Measurements from ENCODE around the gene MLH3.

MLH3 gene

DNA sequence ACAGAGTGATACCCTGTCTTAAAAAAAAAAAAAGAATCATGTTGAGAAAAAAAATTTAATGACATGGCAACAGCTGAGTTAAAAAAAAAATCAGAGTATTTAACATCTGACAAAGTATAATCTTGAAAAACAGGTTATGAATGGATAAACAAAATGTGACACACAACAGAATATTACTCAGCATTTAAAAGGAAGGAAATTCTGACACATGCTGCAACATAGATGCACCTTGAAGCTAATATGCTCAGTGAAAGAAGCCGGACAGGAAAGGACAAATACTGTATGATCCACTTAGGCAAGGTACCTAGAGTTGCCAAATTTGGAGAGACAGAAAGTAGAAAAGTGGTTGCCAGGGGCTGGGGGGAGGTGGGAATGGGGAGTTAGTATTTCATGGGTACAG lies 67.9 kb downstream of the MLH3 start:
- FAIRE-seq: peak; percentile 6

DNA sequence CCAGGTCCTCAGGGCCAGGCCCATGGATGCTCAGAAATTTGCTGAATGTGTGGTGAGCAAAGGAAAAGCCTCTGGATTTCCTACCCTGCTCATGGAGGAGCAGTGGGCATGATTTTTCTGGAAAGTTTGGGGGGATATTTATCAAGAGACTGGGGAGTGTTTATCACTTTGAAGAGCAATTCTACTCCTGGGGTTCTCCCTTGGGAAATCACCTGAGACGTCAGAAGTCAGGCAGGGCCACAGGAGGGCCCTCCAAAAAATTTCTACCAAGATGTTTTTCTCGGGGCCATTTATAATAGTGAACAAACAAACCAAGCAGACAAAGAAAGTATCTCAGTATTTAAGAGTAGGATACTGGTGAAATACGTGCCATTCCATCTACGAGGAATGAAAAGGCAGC lies 68.6 kb downstream of the MLH3 start:
- no peak for FAIRE-seq

DNA sequence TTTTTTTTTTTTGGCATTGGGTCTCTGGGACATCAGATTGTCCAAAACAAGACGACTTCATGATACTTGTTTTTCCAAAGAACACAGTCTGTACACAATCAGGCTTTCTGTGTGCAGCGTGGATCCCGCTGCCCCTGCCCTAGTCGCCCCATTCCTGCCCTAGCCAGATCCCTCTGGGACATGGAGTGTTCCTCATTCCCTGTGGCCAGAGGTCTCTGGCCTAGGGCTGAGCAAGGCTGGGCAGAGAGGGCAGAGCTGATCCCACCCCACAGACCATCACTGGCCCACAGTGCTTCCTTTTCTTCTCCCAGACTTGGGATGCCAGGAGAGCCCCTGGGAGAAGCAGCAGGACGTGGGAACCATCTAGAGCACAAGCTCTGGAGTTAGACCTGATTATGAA lies 69.4 kb downstream of the MLH3 start:
- FAIRE-seq: no peak

DNA sequence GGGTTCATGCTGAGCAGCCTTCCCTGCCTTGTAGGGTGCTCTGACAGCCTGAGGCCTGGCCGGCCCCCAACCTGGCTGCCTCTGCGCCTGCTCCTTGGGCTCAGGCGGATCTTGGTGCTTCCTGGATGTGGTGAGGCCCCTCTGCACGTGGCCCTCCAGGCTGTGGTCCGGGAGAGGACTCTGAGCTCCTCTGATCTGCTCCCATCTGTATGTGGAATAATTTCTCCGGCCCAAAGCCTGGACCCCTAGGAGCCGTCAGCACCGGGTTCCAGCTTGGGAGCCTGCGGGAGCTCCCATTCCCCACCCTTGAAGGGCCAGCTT lies 69.8 kb downstream of the MLH3 start:
- no peak for FAIRE-seq

DNA sequence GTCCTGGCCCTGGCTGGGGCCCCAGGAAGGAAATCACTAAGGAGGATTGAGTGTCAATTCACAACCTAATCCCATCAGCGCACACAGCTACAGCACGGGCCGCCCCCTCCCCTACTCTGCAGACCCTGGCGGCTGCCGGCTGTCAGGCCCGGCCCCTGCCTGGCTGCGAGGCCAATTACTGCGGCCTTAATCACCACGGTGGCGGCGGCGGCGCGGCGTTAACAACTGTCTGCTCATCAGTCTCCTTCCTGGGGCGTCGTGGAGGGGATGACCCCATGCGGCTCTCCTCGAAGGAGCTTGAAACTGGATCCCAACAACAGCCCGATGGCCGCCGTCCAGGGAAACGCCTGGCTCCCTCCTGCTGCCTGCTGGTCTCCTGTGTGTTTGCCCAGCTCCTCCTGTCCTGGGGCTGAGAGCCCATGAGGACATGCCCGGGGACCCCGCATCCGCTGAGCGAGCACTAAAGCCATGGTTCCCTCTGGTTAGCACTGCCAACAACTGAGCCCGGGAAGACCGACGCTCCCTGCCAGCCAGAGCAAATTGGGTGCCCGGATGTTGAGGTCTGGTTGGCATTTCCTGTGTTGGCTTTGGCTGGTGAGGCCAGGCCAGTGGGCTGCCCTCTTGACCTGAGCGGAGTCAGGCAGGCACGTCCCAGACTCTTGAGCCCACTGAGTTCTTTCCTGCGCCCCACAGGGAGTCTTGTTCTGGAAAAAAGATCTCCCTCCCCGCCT lies 70.4 kb downstream of the MLH3 start:
- FAIRE-seq: no peak

DNA sequence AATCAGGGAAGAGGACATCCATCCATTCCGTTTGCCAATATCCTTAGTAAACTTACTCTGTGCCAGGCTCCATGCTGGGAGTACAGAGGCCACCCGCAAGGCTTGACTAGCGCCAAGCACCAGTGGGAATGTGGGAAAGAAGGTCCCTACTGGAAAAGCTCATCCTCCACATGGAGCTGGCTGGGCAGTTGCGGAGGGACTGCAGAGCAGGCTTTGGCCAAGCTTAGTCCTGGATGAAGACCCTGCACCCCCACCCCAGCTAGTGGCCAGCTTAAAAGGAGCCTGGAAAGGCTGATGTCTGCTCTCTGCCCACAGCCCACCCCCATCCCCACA lies 70.9 kb downstream of the MLH3 start:
- no peak for FAIRE-seq

DNA sequence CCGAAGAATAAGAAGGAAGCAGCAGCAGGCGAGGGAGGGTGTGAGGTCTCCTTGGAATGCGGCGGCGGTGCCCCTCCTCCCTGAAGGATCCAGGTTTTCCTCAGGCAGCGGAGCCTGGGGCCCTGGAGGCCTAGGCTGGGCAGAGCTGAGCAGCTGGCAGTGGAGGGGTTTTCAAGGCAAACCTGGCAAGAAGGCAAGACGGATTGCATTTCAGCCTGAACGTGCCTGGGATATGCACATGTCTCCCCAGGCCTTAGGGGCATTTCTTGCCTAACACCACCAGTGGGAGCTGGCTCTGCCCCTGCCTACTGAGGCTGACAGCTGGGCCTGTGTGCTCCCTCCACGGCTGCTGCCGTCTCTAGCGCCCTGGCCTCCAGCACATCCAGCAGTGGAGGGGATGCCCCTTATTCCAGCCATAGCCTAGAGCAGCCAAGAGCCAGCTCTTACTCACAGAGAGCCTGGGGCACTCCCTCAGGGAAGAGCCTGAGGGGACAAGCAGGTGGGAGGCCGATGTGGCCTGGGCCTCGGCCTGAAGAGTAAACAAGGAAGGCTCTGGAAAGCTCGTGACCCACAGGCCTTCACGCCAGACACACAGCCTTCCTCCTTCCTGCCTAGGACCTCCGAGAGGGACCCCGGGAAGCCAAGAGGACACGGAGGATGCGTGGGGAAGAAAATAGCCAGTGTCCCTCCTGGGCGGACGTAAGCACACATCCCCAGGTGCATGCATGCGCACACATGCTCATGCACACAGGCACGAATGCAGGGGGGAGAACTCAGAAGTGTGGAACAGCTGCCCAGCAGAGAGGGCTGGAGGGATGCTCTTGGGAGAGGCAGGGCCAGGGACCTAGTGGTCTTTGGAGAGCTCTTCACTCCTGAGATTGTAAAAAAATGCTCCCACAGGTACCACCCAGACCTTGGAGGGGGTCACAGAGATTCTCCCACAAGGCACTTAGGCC lies 71.5 kb downstream of the MLH3 start:
- FAIRE-seq: no peak

DNA sequence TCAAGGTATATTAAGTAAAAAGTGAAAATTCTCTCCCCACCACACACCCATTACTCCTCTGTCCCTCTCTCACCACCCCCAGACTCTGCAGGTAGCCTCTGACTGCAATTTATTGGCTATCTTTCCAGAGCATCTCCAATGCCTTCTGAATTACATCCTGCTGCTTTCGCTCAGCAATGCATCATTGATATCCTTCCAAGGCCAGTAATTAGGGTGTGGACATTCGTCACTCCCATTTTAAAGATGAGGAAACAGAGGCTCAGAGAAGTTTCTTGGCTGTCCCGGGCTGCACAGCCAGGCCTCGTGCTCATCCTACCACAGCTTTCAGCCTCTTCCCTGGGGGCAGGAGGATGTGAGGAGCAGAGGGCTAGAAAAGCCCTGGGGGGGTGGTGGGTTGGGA lies 72.2 kb downstream of the MLH3 start:
- no peak for FAIRE-seq

DNA sequence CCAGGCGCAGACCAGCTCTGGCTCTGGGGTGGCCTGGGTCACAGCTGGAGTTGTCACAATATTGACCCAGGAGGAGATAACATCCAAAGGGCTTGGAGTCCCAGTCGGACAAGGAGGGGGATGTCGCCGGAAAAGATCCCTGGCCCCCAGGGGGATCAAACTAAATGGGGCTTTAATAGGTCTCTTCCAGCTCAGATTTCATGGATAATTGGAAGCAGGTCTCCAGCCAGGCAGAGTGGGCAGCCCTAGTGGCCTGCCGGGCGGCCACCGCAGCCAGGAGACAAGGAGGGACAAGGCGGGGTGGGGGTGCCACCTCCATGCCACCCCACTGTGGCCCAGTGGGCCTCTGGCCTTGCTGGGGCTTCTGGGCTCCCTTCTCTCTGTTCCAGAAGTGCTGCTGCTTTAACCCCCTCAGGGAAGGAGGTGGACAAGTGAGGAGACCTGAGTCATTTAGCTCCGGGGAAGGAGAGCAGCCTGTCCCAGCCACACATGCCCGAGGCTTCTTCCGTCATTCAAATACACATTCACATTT lies 72.8 kb downstream of the MLH3 start:
- FAIRE-seq: no peak

DNA sequence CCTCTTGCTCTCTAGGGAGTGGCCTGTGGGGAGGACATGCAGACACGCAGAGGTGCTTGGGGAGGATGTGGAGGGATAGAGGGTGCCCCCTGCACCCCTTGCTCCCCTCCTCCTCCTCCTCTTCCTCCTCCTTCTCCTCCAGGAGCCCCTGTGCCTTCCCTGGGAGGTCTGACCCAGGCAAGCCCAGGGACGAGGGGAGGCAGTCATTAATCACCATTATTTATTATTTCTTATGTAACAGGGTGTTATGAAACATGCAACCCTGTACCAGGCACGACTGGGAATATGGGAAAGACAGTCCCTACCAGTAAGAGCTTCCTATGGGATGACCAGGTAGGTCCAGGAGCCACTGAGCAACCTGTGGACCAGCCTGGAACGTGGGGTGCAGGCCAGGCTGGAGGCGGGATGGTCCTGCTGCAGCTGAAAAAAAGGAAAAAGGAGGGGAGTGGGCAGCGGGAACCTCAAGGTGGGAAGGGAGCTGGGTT lies 73.3 kb downstream of the MLH3 start:
- FAIRE-seq: no peak

DNA sequence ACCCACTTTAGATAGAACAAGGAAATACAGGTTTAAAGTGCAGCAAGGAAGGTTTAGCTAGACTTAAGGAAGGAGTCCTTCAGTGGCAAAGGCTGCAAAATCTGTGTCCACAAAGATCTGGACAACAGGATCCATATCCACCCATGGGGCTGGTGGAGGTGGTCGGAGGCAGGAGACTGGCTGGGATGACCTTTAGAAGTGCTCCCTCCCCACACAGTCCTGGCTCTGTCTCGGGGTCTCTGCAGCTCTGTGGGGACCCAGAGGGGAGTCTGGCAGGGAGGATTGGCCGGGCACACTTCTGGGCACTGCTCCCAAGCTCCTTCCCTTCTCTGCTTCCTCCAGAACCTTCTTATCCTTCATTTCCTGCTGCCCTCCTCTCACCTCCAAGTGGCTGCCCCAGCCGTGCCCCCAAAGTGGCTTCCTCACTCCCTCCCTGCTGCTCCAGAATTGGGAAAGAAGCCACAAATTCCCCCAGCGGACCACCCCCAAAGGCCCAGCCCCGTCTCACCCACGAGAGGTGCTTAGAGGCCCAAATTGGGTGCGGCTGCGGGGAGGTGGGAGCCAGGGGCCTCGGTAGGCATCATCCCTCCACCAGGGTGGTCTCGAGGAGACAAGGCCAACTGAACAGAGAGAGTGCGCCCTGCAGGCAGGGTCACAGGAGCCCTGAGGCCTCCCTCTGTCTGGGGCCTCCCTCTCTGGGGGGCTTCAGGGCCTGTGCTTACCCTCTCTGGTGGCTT lies 73.9 kb downstream of the MLH3 start:
- FAIRE-seq: no peak

DNA sequence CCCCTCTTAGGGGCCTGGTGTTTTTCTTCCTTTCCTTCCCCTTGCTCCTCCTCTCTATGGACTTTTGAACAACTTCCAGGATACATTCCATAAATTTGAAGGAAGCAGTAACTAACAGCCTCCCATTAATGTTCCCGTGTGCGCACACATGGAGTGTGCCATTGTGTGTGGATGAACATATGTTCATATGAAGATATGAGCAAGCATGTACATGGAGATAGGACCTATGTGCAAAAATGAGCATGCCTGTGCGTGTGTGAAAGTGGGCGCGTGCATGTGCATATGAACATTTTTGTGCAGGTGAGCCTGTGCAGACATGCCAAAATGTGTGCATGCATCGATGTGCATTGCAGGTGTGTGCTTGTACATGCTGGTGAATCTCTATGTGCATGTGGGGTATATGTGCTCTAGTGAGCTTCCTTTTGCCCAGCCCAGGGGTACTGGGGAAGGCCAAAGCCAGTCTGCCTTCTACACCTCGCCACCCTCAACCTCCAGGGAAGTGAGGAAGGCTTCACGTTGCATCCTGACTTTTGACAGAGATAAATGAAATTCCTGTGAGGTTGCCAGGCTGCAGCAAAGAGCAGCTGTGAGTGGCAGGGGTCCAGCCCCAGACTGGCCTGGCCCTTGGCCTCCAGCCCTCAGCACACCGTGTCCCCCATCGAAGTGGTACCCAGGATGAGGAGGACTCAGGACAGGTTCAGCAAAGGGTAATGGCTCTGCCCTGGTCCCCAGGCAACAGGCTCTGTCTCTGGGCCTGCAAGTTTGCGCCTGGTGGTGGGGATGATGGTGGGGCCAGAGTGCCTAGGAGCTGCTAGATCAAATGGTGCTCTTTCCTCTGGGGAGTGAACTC lies 74.8 kb downstream of the MLH3 start:
- no peak for FAIRE-seq

DNA sequence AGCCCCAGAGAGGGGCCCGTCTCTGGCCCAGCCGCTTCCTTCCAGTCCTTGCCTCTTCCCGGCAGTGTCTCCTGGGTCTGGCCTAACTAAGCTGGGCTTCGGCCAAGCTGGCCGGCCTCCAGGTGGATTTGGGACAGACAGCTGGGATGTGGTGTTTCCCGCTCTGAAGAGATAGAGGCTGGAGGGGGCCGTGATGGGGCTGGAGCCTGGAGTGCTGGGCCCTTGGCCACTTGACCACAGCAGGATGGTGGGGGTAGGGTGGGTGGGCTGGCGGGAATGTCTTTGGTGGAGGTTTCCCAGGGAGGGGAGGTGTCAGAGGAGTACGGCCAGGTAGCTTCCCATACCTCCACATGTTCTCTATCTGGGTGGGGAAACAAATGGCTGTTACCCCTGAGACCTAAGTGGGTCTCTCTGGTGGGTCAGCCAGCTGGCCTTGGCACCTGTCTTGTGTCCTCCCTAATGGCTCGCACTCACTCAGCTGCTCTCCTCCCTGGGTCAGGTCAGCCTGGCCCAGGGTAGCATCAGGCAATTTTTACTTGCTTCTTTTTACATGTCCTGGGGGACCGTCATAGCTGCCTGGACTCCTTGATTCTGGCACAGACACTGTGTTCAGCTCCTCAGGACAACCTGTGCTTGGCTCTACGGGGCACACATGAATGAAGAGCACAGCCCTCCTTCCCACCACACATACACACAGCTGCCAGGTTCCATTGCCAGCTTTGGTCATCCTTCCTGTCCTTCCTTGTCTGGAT lies 76.0 kb downstream of the MLH3 start:
- no peak for FAIRE-seq

DNA sequence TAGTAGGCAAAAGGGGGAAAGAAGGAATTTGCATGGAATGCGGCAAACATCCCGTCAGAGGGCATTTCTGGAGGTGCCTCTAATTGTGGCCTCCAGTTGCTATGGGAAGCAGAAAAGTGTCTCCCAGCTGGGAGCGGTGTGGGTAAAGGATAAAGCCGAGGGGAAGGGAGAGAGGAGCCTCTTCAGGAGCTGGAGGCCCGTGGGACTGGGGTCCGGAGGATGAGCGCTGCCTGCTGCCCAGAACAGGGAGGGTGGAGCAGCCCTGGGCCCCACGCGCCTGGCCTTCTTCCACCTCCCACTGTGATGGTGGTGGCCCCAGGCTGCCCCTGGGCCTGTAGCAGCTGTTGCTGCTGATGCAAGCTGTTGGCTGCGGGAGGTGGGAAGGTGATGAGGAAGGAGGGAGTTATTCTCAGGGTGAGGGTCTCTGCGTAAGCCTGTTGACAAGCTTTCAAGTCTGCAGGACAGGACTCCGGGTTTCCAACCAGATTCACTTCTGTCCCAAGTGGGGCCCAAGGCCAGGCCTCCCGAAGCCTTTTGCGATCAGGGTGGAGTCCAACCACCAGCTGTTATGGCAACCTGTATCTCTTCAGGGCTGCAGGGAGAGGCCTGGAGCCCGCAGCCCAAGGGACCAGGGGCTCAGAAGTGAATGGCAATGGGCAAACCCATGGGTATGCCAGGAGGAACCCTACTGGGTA lies 76.8 kb downstream of the MLH3 start:
- FAIRE-seq: no peak

DNA sequence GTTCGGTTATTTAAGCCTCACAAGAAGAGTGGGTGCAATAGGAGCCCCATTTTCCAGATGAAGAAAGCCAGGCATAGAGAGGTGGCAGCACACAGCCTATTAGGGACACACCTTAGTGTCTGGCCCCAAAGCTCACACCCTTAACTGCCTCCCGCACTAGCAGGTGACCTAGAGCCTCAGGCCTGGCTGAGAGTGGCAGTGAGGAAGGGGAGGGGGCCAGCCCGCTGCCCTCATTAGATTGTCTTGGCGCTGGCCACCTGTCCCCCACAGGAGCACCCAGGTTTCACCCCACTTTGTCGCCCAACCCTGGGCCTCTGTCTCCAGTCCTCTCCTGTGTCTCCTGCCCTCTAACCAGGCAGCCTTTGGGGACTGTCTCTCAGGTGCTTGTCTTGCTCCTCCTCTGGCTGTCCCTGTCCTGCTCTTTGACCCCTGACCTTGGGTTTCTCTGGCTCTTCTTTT lies 77.3 kb downstream of the MLH3 start:
- no peak for FAIRE-seq

DNA sequence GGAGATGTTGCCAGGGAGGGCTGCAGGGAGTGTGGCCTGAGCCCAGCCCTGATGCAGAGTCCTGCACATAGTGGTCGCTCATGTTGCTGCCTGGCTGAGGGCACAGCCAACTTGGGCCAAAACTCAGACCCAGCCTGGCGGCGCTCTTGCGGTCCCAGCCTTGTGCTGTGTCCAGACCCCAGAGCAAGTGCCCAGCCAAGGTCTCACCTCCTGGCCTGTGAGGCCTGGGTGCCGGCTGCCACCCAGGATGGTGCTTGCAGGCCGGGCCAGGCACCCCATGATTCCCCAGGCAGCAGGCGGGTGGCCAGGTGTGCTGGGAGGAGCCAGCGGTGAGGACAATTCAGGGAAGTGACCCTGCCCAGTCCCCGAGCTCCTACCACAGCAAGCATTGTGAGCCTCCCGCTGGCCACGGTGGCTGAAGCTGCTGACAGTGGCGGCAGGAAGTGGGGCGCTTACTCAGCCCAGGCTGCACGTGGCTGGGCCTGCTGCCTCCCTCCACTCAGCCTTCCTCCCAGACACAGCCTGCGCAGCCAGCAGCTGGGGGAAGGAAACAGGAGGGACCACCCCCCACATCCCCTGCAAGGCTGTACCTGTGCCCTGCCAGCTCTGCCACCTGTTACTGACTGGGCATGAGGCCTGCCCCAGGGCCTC lies 78.1 kb downstream of the MLH3 start:
- FAIRE-seq: no peak

DNA sequence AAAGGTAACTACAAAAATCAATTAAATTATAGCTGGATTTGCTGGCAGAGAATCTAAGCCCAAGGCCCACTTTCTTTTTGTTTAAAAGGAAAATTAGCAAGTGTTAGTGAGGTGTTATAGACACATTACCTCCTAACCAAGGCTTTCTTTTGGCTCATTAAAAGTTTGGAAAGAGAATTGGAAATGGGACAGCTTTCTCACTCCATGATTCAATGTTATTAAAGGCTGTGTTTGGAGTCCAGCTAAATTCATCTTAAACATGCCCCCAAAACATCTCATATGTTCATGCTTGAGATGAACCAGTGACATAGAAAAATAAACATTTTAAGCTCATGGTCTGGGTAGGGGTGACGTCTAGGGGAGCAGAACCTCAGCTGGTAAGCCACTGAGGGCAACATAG lies 82.5 kb downstream of the MLH3 start:
- FAIRE-seq: no peak

DNA sequence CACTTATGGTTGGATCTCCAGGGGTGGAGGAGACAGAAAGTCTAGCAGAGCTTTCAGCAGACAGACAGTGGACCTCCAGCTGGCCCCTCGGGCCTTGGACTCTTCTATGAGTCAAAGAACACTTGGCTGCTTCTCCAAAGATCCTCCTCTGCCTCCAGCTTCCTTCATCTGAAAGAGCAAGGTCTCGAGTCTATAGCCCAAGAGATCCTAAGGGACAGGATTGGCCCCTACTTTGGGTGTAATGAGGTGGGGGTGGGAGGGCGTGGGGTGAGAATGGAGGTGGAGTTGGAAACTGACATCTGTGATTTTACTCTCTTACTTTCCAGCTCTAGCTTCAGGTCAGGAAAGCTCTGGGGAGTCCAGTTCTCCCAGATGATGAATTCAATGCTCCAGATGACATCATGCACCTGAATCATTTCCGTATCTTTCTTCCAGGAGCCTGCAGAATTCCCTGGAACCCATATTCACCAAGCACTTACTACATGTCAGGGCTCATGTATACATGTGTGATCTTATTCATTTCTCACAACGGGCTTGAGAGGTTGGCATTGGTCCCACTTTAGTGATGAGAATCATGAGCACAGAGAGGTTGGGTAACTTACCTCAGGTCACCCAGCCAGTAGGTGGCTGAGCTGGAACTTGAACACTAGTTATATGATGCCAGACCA lies 85.6 kb downstream of the MLH3 start:
- FAIRE-seq: no peak

DNA sequence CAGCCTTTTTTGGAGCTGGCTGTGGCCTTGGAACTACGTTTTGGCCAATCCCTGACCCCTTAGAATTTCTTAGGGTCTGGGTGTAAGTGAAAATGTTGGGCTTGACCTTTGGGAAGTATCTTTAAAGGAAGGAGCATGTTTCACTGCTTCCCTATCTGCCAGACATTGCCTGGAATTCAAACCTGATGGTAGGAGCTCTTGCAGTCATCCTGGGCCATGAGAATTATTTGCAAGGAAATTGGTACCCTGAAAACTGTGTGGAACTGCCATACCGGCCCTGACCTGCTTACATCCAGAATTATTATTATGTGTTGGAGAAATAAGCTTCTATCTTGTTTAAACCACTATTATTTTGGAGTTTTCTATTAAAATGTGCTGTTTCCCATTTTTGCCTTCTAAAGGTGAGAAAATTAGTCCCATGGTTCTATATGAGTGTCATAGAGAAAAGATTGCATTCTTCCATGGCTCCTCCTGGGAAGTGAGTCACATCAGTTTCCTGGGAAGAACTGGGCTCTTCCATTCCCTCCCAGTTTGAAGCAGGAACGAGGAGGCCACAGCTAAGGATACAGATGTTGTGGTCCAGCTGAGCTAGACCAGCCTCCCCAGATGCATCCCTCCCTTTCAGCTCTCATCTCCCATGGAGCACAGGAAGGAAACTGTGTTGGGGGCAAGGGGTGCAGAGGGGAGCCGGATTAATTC lies 86.3 kb downstream of the MLH3 start:
- no peak for FAIRE-seq

Measured in G401.6 (cell line).